ENCODE measurements around the gene EFNA5. TPM values are rescaled to one million over a fixed set of nuclear protein-coding genes. Genes with fewer than 3 reads are reported as not detected.

EFNA5 gene
- total and polyA plus RNA-seq, 4 donors, result 0.14 to 0.93 (median 0.54) TPM

DNA sequence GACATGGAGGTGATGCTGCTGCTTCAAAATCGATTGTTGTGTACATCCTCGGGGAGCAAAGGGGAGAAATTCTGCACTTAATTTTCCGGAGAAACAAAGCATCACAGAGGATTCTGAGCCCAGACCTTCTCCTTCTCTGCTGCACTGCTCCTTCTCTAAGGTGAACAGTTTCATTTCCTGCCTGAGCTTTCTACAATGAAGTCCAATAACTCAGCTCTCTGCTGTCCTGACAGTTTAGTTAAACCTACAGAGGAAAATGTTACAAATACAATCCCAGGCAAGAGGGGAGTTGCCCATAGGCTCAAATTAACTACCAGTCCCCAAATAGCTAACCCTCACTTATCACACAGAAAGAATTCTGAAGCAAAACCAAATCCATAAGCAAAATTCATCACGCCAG is 206.3 kb downstream of the EFNA5 start:
- TF ChIP-seq SP1 (IDR thresholded peaks at IDR 0.05), result no peak
- no peak for TF ChIP-seq FOXA1 (IDR thresholded peaks at IDR 0.05)
- no peak for TF ChIP-seq HNF4A (conservative IDR thresholded peaks at IDR 0.05)
- TF ChIP-seq, protein P1, sequence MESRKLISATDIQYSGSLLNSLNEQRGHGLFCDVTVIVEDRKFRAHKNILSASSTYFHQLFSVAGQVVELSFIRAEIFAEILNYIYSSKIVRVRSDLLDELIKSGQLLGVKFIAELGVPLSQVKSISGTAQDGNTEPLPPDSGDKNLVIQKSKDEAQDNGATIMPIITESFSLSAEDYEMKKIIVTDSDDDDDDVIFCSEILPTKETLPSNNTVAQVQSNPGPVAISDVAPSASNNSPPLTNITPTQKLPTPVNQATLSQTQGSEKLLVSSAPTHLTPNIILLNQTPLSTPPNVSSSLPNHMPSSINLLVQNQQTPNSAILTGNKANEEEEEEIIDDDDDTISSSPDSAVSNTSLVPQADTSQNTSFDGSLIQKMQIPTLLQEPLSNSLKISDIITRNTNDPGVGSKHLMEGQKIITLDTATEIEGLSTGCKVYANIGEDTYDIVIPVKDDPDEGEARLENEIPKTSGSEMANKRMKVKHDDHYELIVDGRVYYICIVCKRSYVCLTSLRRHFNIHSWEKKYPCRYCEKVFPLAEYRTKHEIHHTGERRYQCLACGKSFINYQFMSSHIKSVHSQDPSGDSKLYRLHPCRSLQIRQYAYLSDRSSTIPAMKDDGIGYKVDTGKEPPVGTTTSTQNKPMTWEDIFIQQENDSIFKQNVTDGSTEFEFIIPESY (IDR thresholded peaks at IDR 0.05), result no peak
- no peak for TF ChIP-seq FOXA2 (IDR thresholded peaks at IDR 0.05)
- TF ChIP-seq, protein P2, sequence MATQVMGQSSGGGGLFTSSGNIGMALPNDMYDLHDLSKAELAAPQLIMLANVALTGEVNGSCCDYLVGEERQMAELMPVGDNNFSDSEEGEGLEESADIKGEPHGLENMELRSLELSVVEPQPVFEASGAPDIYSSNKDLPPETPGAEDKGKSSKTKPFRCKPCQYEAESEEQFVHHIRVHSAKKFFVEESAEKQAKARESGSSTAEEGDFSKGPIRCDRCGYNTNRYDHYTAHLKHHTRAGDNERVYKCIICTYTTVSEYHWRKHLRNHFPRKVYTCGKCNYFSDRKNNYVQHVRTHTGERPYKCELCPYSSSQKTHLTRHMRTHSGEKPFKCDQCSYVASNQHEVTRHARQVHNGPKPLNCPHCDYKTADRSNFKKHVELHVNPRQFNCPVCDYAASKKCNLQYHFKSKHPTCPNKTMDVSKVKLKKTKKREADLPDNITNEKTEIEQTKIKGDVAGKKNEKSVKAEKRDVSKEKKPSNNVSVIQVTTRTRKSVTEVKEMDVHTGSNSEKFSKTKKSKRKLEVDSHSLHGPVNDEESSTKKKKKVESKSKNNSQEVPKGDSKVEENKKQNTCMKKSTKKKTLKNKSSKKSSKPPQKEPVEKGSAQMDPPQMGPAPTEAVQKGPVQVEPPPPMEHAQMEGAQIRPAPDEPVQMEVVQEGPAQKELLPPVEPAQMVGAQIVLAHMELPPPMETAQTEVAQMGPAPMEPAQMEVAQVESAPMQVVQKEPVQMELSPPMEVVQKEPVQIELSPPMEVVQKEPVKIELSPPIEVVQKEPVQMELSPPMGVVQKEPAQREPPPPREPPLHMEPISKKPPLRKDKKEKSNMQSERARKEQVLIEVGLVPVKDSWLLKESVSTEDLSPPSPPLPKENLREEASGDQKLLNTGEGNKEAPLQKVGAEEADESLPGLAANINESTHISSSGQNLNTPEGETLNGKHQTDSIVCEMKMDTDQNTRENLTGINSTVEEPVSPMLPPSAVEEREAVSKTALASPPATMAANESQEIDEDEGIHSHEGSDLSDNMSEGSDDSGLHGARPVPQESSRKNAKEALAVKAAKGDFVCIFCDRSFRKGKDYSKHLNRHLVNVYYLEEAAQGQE (IDR thresholded peaks at IDR 0.05), result no peak
- no peak for TF ChIP-seq RAD21 (IDR thresholded peaks at IDR 0.05)
- TF ChIP-seq, protein P3, sequence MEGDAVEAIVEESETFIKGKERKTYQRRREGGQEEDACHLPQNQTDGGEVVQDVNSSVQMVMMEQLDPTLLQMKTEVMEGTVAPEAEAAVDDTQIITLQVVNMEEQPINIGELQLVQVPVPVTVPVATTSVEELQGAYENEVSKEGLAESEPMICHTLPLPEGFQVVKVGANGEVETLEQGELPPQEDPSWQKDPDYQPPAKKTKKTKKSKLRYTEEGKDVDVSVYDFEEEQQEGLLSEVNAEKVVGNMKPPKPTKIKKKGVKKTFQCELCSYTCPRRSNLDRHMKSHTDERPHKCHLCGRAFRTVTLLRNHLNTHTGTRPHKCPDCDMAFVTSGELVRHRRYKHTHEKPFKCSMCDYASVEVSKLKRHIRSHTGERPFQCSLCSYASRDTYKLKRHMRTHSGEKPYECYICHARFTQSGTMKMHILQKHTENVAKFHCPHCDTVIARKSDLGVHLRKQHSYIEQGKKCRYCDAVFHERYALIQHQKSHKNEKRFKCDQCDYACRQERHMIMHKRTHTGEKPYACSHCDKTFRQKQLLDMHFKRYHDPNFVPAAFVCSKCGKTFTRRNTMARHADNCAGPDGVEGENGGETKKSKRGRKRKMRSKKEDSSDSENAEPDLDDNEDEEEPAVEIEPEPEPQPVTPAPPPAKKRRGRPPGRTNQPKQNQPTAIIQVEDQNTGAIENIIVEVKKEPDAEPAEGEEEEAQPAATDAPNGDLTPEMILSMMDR (IDR thresholded peaks at IDR 0.05; ENCODE audit: low read depth, low read length, missing input control), result no peak
- TF ChIP-seq EGR1 (IDR thresholded peaks at IDR 0.05; ENCODE audit: low read depth in 2 of 2), result no peak
- no peak for TF ChIP-seq YY1 (IDR thresholded peaks at IDR 0.05)
- TF ChIP-seq, protein P4, sequence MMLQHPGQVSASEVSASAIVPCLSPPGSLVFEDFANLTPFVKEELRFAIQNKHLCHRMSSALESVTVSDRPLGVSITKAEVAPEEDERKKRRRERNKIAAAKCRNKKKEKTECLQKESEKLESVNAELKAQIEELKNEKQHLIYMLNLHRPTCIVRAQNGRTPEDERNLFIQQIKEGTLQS (IDR thresholded peaks at IDR 0.05), result no peak
- TF ChIP-seq NR2F2 (IDR thresholded peaks at IDR 0.05), result no peak
- no peak for TF ChIP-seq HNF4G (IDR thresholded peaks at IDR 0.05)
- no peak overlapping the region for H3K27ac ChIP-seq (ENCODE audit: low read depth in 1 of 2, low read length in 2 of 2)
- H3K27me3 ChIP-seq (ENCODE audit: control insufficient read depth in 4 of 4, insufficient read depth in 4 of 4, low read length in 3 of 4), result peaks cover 0 to 6% (median 0%) of the 10 kb centered on the region in 4 donors
- H3K4me3 ChIP-seq (ENCODE audit: low read depth in 1 of 3, low read length in 3 of 3), result no peak overlapping the region
- no peak overlapping the region for H3K9ac ChIP-seq (ENCODE audit: low read depth in 1 of 2, low read length in 2 of 2)
- H3K9me3 ChIP-seq (ENCODE audit: control insufficient read depth in 4 of 4, low read length in 3 of 4), result no peaks in the 10 kb centered on the region
- H3K4me1 ChIP-seq (ENCODE audit: control insufficient read depth in 4 of 4, insufficient read depth in 4 of 4, low read length in 3 of 4), result no peaks in the 10 kb centered on the region
- DNase-seq (ENCODE audit: low spot score), result no peak
- WGBS, result 81% methylated on average over 4 of the region's 4 CpGs
- no peaks in the 10 kb centered on the region for H3K36me3 ChIP-seq (ENCODE audit: control insufficient read depth in 4 of 4, insufficient read depth in 3 of 4, low read depth in 1 of 4, low read length in 3 of 4)

DNA sequence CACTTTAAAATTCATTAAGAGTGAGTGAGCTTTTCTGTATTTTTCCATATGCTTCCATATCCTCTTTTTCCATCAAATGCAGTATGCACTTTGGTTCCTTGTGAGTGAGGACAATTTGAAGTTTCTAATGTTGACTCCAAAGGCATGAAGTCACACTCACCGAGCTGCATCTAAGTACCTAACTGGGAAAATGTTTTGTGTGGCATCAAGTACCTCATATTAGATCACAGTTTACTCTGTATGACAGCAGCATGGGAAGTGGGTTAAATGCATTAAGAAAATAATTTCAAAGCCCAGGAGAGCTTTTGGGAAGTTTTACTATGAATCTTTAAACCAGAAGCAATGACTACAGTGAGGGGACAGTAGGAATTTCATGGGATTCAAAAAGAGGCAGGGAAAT is 207.0 kb downstream of the EFNA5 start:
- Histone ChIP-seq H3K27ac (ENCODE audit: low read depth in 1 of 2, low read length in 2 of 2) (no peak overlapping the region), H3K27me3 (ENCODE audit: control insufficient read depth in 4 of 4, insufficient read depth in 4 of 4, low read length in 3 of 4) (peaks cover 0 to 6% (median 0%) of the 10 kb centered on the region in 4 donors), H3K4me3 (ENCODE audit: low read depth in 1 of 3, low read length in 3 of 3) (no peak overlapping the region), H3K4me1 (ENCODE audit: control insufficient read depth in 4 of 4, insufficient read depth in 4 of 4, low read length in 3 of 4) (no peaks in the 10 kb centered on the region), H3K9ac (ENCODE audit: low read depth in 1 of 2, low read length in 2 of 2) (no peak overlapping the region), H3K36me3 (ENCODE audit: control insufficient read depth in 4 of 4, insufficient read depth in 3 of 4, low read depth in 1 of 4, low read length in 3 of 4) (no peaks in the 10 kb centered on the region), H3K9me3 (ENCODE audit: control insufficient read depth in 4 of 4, low read length in 3 of 4) (no peaks in the 10 kb centered on the region)
- TF ChIP-seq, protein P4 (IDR thresholded peaks at IDR 0.05), result no peak
- TF ChIP-seq RAD21 (IDR thresholded peaks at IDR 0.05) (no peak), EGR1 (IDR thresholded peaks at IDR 0.05; ENCODE audit: low read depth in 2 of 2) (no peak), YY1 (IDR thresholded peaks at IDR 0.05) (no peak), RXRA (IDR thresholded peaks at IDR 0.05) (no peak), HNF4A (conservative IDR thresholded peaks at IDR 0.05) (no peak), SP1 (IDR thresholded peaks at IDR 0.05) (no peak), NR2F2 (IDR thresholded peaks at IDR 0.05) (no peak), HNF4G (IDR thresholded peaks at IDR 0.05) (no peak), TAF1 (conservative IDR thresholded peaks at IDR 0.05) (no peak)
- TF ChIP-seq, protein P5, sequence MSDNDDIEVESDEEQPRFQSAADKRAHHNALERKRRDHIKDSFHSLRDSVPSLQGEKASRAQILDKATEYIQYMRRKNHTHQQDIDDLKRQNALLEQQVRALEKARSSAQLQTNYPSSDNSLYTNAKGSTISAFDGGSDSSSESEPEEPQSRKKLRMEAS (IDR thresholded peaks at IDR 0.05), result no peak
- TF ChIP-seq, protein P3 (IDR thresholded peaks at IDR 0.05; ENCODE audit: low read depth, low read length, missing input control), result no peak
- no peak for DNase-seq (ENCODE audit: low spot score)
- WGBS, result 89% methylated on average over 1 of the region's 1 CpG

Measured in liver (tissue), 9 donors.